G401.6 (cell line): ENCODE results near the gene SIX3.

ENCODE experiments used
- FAIRE-seq: peaks from 2 replicates; lab custom pipeline; 2012; peaks lifted over from hg19 to GRCh38; lab: Jason Lieb, UNC

SIX3 gene

DNA sequence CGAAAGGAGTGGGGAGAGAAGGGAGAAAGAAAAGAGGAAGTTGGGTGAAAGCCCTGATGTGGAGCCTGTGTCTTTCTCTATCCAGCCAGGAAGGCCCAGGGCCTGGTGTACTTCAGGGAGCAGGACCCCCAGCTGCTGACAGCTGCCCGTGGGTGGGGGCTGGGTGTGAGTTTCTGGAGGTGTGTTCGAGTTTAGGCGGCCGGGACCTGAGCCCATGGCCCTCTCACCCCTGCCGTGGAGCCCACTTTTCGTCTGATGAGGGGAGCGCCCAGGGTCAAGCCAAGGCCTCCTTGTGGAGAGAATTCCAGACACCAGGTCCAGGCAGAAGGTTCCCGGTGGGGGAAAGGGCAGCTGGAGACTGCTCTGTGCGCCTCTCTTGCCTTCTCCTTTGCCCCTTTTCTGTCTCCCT lies 2.2 kb downstream of the SIX3 start:
- no peak for FAIRE-seq

DNA sequence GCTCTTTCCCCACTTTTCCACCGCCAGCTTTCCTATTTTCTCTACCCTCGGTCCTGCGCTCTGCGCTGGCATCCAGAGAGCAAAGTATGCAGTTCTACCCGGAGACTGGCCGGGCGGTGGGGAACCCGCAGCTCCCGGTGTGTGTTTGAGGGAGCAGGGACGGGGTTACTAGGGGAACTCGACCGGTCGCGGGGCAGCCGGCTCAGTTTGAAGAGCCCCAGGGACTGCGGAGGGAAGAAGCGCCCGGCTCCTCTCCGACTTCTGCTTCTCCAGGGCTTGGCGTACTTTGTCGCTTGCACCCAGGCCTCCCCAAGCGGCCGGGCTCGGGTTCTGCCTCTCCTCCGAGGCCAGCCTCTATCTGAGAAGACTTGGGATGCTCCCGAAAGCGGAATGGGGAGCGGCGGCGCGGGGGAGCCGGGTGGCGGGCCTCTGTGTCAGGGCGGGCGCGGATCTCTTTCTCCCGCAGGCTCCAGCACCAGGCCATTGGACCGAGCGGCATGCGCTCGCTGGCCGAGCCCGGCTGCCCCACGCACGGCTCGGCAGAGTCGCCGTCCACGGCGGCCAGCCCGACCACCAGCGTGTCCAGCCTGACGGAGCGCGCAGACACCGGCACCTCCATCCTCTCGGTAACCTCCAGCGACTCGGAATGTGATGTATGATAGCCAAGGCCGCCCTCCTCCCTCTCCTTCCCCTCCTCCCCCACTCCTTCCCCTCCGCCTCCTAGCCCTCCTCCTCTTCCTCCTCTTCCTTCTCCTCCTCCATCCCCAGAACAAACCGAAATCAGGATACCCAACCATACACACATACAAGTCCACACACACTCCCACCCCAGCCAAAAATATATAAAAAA lies 2.8 kb downstream of the SIX3 start:
- no peak for FAIRE-seq

DNA sequence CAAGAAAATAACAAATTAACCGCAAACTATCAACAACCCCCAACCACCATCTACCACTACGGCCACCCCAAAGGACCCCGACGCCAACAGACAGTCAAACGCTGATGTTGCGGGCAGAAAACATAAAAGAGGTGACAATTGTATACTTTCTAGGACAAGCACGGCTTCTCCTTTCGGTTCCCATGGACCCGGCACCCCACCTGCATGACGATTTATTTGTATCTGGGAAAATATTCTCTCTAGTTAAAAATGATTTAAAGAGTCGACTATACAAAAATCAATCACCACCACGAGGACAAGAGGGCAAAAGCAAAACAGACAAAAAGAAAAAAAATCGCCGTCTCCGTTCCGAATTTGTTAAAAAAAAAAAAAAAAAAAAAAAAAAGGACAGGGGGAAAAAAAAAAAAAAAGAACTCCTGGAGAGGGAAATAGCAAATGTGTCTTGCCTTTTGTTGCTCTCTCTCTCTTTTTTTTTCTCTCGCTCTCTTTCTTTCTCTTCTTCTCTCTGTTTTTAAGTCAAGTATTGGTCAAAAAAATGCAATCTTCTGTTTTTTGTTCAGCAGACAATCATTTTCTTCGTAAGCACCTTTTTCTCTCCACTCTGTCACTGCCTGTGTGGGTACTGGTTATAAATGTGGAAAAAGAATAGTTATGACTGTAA lies 3.6 kb downstream of the SIX3 start:
- no peak for FAIRE-seq

DNA sequence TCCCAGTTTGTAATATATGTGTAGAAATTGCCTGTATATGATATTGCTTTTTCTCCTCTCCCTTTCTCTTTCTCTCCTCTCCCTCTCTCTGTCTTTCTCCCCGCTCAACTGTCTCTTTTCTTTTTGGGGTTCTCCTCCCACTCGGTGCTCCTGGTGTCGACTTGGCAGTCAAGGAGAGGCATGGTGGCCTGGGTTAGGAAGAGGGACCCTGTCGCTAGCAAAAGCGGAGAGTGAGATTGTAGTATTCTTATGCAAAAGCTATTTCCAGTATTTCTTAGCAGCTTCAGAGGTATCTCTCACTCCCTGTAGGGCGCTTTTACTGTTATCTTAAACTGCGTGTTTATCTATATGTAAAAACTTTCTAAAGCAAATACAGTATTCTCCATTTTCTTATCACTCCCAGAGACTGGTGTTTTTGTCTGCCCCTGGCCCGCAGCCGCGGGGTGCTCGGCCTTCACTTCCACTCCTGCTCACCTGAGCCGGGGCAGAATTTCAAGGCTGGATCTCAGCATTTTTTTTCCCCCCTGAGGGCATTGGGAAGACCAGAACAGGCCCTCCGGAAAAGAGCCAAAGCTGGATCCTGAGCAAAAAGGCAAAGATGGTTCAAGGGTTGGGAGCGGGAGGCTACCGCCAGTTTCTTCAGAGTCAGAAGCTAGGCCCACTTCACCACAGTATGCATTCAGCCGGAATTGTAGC lies 4.3 kb downstream of the SIX3 start:
- no peak for FAIRE-seq

DNA sequence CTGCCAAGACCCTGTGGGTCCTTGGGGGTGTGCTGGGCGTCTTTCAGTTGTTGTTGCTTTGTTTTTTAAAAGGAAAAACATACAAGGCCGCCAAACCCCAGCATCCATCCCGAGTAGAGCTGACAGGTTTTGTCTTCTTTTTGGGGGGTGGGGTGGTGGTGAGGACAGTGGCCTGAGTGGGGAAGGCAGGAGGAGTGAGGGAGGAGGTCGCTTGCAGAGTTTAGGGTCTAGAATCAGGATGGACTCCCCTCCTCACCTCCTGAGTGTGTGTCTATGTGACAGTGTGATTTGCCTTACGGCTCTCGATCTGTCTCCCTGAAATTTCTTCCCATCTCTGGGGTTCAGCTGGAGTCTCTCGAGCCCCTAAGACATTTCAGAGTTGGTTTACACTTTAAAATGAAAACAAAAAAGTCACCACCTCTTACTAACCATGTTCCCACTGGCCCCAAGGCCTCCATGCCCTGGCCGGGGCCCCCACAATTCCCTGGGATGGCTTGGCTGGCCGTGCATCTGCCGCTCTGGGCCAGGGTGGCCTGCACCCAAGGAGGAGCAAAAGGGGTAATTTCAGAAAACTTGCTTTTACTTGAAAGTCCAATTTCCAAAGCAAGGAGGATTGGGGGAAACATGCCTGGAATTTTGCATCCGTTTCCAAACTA lies 5.0 kb downstream of the SIX3 start:
- no peak for FAIRE-seq

DNA sequence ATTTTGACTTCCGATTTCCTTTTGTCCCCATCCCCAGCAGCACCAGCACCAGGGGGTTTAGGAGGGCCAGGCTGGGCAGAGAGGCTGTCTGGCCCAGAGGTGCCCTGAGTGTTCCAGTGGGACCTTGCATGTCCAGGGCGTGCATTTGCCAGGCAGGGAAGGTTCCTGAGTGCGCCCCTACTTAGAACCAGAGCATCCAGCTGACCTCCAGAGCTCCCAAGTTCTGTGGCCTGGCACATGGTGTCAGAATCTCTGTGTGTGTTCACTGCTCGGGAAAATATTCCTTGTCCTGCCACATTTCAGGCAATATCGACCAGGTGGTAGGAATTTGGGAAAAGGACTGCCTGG lies 5.5 kb downstream of the SIX3 start:
- FAIRE-seq = no peak

DNA sequence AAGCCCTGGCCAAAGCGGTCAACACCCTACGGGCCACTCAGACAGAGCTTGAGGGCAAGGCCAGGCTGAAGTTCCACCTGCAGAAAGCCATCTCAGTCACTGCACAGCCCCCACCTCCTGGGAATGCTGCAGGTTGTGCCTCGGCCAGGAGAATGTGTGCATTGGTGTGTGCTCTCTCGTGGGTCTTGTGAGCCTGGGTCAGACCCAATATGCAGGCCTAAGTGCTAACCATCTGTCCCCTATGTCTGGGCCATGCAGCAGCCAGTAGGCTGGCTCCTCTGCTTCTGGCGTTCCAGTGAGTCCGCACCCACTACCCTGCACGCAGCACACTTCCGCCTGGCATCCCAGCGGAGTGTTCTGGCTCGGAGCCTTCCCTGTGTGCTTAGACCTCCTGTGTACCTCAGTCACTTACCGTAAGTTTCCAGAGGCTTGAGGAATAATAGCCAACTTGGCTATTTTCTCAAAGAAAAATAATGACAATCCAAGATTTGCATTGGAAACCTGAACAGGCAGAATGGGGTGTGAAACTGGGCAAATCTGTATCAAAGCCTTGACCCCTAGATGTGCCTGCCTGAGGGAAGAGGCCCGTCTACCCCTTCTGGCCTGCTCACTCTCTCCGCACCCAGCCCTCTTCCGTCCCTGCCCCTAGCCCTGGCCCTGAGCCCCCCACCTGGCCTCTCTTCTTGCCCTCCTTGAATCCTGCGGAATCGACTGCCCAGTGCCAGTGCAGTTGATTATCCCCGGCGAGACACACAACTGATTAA lies 7.2 kb downstream of the SIX3 start:
- FAIRE-seq = no peak

DNA sequence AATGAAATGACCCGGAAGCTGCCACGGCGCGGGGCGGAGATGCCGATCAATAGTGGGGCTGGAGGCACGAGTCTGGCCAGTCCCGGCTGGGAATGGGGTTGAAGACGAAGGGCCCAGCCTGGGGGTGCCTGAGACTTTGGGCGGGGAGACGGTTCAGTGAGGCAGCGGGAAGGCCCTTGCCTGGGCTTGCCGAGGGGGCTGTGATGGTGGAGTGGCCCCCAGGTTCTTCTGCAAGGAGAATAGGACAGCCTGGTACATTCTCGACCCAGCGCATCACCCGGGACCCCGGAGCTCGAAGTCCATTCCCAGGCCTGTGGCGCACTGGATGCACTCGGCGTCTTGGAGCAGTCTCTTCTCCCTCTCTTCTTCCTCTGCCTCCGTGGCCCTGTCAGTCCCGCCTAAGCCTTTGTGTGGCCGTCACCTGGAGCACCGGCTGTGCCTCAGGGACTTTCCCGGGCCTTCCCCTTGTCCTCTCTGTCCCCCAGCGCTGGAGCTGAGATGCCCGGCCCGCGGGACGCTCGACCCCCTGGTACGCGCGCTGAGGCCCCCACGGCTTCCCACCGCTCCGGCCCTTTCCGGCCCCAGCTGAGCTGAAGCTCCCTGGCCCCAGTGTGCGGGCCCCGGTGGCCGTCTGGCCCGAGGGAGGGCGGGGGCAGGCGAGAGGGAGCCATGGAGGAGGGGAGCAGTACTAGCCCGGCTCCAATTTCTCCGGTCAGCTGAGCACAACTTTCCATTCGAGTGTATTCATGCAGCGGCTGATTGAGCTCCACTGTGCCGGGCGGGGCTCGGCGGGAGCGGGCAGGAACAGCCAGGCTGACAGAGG lies 8.0 kb downstream of the SIX3 start:
- no peak for FAIRE-seq

DNA sequence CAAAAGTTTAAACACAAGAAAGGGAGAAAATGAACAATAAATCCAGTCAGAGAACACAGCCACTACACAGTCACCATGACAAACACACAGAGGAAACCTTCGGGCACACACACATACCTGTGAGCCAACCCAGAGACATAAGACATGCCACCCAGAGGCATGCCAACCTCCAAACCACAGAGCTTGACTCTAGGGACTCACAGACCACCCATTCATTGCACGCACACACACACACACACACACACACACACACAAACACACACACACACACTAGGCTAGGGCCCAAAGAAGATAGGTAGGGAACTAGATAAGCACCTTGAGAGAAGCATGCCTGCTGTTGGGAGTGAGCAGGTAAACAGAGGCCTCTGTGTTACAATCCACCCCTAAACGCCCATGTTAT lies 9.1 kb downstream of the SIX3 start:
- no peak for FAIRE-seq

DNA sequence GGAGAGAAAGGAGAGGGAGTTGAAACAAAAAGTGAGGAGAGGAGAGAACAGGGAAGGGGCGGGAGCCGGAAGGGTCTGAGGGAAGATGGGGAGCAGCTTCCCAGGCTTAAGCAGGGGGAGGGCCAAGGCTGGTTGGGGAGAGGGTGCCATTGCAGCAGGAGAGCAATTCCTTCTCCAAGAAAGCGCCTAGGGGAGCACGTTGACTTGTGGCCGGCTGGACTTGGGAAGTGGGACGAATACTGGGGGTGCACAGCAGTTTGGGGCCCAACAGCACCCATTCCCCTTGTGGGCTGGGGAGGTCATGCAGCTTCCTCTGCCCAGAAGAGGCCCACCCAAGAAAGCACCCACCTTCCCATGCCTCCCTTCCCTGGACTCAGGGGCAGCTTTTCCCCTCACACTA lies 9.6 kb downstream of the SIX3 start:
- FAIRE-seq = no peak

DNA sequence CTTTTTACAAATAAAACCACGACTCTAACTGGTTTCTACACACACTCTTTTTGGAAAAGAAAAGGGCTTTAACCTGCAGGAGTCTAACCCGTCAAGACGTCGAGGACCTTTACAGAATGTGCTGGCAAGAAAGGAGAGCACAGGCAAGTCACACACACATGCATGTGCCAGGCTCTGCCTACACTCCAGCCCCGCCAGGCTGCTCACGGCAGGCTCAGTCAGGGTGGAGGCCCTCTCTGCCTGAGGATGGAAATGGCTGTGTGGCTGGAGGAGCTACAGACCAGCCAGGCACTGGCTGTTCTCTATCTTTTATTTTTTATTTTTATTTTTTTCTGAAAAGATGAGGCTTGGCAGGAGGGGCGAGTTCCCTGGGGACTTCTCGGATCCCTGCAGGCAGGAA lies 10.2 kb downstream of the SIX3 start:
- FAIRE-seq = no peak

DNA sequence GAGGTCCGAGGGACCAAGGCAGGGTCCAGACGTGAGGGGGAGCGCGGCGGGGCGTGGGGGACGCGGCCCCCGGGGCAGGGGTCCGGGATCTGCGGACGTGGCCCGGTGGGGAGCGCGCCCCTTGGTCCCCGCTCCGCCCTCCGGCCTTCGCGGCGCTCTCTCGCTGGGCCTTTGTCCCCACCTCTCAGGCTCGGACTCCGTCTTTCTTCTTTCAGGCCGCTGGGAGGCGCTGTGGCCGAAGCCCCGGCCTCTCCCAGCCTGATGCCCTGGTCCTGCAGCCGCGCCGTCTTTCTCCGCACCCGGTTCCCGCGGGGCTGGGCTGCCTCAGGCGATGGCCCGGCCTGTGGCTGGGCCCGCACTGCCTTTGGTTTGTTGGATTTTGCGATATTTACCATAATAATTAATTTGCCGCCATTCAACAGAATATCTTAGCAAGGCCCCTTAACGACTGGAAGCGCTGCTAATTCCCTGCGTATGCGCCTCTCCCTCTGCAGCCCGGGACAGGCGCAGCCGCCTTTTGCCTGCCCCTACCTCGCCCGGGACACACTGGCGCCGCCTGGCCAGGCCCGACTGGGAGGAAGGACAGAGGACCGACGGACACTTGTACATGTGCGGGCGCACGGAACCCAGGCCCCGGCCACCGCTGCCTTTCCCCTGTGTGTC lies 10.8 kb downstream of the SIX3 start:
- no peak for FAIRE-seq

DNA sequence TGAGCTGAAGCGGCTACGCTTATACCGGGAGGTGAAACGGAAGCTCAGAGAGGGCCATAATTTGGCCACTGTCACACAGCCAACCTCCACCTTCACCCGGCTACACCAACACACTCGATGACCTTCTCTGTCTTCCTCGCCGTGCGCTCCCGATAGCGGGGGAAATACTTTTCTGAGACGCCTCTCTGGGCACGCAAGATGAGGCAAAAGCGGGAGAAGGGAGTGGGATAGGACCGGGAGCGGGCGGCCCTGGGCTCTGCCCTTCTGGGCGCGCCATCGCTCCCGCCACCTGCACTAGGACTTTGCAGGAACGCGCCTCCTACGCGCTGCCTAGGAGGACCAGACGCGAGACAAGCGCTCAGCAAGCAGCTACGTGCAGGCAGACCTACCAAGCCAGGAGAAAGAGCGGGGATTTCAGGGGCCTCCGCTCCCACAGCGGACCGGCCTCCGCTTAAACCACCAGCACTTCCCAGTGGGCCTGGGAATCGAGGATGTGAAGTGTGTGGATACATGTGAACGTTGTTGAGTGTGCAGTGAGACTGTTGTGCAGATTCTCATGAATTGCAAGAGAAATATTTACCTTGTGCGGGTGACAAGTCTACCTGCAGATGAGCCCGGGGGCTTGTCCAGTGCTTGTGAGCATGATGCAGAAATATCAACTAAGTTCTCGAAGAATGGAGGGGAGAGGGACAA lies 11.4 kb downstream of the SIX3 start:
- no peak for FAIRE-seq

DNA sequence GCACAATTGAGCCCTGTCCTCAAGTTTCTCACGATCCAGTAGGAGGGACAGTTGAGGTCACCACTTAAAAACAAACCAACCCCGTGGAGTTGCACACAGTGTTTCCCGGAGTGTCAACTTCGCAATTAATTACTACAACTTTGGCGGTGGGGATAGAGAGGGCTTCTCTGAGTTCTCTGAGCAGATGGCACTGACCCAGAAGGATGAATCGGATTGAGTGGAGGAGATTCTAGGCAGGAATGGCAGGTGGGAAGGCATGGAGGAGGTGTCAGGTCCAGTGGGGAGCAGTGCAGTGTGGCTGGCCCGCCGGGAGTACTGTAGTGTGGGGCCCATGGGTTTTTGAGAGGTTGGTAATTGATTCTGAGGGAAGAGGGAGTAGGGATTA lies 12.0 kb downstream of the SIX3 start:
- no peak for FAIRE-seq

DNA sequence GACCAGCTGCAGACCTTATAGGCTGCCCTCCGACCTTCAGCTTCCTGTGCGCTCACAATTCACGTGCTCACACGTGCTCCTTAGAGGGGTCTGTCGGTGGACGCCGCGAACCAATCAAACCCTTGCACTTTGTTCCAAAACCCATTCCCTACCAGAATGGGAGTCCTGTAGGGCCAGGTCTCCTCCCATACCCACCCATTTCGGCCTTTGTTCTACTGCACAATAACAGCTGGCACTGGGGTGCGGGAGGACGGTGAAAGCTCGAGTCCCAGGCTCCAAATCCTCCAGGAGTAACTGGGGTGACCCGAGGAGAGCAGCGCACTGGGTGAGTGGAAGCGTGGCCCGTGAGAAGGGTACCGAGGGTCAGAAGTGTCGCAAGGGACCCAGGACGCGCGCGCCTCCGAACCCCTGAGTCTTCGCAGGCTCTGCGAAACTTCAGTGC lies 13.0 kb downstream of the SIX3 start:
- no peak for FAIRE-seq

DNA sequence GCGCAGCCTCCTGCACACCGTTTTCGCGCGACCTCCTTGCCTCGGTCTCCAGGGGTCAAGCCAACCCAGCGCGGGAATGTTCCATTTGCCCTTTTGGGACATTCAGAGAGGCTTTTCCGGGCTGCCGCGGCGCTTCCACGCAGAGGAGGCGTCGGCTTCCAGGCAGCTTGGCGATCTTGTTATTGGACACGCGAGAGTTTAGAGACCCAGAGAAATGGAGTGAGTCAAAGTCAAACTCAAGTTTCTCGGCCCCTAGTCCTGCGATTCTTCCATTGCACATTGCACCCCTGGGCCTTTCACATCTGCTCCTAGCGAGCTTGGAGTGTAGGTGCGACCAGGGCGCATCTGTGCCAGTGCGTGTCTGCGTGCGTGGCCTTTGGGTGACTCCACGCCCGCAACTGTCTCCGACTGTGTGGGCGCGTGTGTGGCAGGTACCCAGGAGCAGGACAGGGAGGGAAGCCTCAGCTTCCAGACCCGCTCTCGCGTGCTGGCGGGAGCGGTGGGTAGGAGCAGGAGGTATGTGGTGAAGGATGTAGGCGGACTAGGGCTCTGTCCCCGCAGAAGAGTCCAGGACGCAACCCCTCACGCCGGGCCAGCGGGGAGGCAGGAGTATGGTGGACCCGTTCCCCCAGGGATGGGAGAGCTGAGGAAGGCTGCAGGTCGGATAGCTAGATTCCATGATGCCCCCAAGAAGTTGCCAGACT lies 13.5 kb downstream of the SIX3 start:
- FAIRE-seq = no peak

DNA sequence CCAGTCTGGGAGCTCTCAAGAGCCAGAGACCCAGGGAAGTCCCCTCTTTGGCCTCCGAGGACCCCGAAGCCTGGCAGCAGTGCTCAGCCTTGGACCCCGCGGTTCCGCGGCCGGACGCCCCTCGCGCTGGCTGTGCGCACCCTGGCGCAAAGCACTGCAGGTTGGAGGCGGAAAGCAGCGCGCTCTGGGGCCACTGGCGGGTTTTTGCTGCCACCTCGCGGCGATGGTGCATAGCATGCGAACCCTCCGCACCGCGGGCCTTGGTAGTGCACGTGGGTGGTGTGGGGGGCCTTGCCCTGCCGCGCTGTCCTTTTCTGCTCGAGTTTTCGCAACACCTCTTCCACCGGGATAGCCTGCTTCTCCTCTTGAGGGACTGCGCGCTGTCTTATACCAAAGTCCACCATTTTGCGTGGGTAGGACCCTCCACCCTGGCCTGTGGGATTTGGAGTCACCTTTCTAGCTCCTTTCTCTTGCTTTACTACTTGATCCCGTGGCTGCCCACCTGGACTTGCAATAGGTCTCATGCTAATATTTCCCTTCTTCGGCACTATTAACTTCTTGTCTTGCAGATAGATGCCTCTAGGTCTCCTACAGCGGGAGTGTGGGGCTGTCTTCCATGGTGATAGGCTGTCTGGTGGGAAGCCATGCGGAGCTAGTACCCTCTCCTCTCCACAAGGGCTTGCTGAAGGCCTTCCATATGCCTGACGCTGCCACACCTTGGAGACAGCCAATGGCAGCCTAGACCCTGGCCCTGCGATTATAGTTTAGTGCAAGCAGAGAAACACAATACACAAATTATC lies 14.3 kb downstream of the SIX3 start:
- no peak for FAIRE-seq

DNA sequence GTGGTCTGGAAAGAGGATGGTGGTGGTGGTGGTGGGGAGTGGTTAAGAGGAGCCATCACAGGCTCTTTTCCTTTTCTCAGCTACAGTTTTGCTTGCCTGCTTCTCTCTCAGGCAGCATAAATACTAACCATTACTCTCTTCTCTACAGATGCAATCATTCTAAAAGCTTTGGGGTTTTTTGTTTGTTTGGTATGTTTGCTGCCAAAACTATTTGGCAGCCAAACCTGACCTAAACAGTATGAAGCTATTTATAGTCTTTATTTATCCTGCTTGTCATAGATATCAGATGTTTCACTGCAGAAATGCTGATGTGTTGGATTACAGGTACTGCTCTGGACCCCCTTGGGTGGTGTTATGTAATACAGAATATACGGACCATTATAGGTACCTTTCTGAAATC lies 15.3 kb downstream of the SIX3 start:
- FAIRE-seq = no peak
